Brain pericyte (primary cell): Measurements from ENCODE around the gene SHISA2.

Experiments
- DNase-seq: peaks from one replicate; pipeline ENCODE4 v3.0.0-alpha.2; 2012; ENCODE audit warnings: low read depth, low spot score

SHISA2 gene

DNA sequence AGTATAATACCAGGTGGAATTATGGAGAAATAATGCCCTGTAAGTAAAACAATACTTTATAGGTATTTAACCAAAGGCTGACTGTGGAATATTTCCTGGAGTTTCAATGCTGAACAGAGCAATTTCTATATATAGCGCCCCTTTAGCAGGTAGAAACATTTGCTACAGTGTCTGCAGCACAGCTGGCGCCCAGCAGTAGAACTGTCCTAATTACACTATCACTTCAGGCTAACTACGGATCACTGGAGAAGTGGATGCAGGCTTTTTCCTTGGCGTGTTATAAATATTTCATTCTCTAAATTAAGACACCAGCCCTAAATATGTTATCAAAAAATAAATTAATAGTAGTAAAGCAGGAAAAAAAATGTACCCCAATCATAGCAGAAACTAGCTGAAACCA lies 3.1 kb downstream of the SHISA2 start:
- DNase-seq, result no peak

DNA sequence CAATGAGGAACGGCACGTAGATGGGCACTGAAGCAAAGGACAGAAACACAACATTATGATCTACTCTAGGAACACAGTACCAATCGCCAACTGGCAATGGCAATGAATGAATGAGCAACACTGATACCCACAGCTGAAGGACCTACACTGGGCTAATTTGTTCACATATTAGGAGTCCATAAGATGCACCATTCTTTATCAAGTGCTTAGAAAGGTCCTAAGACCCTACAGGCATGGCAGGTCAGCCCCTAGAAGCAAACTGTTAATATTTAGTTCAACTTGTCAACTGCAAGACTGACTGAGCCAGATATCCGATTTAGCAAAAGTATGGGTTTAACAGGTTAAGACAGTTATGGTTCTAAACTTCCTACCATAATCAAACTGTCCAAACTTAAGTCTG lies 4.8 kb downstream of the SHISA2 start:
- DNase-seq, result no peak

DNA sequence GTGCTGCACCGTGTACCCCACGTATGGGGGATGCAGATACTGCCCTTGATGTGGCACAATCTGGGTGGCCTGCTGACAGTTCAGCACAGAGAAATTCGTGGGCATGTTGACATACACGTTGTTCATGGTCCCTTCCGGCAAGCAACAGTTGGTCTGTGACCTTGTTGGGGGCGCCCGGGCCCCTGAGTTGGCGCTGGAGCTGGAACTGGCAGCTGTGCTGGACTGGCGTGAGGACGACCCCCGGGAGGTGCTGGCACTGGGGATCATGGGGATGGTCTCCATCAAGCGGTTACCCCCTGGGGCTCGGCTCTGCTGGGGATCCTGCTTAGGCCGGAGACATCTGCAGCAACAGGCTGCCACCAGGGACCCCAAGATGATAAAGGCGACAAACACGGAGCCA lies 5.2 kb downstream of the SHISA2 start:
- DNase-seq, result no peak

DNA sequence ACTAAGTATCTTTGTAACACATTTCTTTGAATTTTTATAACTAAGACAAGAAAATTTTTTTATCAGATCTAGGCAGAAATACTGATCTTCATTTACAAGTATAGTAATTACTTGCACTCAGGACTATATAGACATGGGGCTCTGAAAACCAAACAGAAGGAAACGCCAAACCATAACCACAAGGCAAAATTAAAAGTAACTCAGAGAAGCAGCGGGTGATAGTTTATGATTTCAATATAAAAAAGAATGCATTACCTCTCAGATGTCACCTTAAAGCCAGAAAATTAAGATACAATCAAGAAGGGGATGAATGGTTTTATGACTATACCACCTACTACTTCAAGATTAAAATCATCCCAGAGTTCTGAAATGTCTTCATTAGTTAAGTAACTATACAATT lies 6.7 kb downstream of the SHISA2 start:
- no peak for DNase-seq

DNA sequence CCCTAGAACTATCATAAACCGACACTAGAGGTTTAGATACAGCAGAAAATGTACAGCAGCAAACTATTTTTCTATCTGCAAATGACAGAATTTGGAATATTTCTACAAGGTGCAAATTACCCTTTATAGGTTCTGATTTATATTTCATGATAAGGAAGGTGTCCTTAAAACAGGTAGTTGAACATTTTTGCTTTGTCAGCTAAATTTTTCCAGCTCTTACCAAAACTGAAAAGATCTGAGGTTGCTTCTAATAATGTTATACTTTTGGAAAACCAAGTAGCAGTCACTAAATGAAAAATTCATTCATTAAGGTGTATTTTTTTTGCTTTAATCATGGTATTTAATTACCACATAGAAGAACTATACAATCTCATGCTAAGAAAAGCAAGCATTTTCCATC lies 9.0 kb downstream of the SHISA2 start:
- DNase-seq, result no peak

DNA sequence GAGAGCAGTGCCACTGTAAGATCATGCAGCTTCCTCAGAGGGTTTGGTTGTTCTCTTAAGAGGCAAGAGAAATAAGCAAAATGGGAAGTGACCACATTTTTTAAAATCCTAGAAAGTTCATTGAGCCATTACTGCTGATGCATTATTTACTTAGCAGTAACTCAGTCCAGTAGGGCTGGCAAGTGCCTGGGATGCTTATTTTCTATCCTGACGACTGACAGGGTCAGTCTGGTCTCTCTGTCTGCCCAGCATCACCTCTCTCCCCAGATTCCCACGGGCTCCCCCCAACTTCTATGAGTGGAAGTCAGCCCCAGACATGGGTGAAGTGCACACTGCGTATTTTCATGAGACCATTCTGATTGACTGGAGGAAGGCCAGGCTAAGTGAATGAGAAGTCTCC lies 10.4 kb downstream of the SHISA2 start:
- no peak for DNase-seq

DNA sequence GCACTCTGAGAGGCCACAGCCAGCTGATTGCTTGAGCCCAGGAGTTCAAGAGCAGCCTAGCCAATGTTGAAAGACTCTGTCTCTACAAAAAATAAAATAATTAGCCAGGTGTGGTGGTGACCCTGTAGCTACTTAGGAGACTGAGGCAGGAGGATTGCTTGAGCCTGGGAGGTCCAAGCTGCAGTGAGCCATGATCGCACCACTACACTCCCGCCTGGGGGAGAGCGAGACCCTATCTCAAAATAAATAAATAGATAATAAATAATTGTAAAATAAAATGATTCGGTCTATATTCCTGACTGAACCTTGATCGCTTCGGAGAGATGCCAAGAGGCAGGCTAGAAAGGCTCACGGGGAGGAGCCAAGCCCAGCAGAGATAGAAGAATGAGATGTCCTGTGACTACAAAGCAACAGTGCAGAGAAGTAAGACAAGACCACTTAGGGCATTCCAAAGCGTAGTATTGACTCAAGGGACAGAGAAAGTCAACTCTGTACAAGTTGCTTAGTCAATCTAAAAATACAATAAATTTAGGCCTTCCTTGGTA lies 12.8 kb downstream of the SHISA2 start:
- DNase-seq, result no peak

DNA sequence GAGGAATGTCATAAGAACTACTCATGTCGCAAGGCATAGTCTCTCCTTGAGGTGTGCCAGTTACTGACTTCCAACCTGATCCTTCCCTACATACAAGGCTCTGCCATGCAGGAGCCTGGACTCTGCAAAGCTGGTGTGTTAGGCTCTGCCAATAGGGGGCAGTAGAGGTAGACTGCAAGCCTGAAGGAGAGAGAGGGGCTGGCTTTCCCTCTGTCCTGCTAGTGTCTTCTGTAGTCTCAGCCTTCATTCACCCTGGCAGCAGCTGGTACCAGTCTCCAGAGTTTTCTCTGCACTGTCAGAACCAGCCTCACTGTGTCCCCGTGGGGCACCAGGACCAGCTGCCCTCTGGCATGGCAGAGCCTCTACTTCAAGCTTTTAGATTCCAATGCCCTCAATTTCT lies 14.5 kb downstream of the SHISA2 start:
- no peak for DNase-seq

DNA sequence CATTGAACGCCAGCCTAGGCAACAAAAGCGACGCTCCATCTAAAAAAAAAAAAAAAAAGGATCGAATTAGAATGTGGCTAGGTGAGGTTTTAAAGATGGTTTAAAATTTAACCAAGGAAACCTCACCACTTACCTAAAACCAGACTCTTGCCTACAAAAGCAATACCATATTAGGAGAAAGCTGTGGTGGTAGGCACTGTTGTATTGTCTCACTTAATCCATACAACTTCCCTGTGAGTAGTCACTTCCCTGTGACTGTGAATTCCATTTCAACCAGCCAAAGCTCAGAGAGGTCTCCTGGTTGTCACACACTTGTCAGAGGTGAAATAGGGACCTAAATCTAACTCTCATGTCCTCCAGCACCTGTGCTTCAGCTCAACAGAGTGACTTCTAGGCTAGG lies 15.4 kb downstream of the SHISA2 start:
- no peak for DNase-seq

DNA sequence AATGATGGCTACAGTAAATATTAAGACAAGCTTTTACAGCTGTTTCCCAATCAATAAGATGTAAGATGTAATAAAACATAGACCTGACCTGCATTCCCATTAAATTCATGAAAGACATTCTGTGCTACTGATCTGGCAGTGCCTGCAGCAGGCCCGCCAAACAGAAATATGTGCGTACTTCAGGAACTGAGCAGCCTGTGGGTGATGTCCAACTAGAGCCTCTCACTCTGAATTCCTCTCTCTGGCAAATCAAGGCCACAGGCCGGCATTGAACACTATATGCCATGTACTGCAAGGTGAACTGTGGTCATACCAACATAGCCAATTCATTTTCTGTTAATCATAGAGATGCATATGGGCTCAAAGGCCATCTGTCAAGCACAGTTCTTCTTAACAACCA lies 17.8 kb downstream of the SHISA2 start:
- no peak for DNase-seq

DNA sequence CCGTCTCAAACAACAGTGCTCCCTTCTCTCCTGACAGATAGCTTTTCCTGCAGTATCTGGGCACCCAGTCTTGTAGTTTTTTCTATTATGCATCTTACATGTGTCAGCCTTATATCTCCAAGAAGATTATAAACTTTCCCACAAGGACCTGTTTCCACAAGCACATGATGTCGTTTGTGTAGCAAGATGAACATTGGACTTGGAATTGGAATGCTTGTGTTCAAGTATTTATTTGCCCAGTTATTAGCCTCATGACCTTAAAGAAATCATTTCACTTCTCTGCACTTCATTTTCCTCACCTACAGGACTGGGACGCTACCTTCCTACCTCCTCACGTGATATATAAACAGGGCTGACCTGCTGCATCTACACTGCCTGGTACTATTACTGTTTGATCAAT lies 21.5 kb downstream of the SHISA2 start:
- DNase-seq, result no peak

DNA sequence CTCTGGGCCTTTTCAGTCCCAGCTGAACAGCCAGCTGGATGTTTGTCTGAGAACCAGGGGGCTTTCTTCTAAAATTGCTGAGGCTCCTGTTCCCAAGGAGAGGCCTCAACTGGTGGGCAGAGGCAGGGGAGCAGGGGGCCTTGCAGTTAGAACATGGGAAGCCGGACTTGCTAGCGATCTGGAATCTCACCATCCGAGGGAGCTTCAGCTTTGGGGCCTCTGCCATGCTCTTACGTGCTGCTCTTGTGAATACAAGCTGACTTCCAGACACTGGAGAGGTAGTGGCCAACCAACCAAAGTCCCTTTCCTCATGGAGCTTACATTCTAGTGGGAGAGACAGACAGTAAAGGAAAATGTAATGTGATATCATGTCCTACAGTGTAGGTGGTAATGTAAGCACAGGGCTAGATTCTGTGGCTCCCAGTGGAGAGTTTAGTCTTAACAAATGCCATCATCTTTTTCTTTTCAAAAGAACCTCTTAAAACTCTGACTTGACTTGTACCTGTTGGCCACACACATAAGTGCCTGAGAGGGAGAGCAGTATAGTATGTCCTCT lies 22.2 kb downstream of the SHISA2 start:
- no peak for DNase-seq

DNA sequence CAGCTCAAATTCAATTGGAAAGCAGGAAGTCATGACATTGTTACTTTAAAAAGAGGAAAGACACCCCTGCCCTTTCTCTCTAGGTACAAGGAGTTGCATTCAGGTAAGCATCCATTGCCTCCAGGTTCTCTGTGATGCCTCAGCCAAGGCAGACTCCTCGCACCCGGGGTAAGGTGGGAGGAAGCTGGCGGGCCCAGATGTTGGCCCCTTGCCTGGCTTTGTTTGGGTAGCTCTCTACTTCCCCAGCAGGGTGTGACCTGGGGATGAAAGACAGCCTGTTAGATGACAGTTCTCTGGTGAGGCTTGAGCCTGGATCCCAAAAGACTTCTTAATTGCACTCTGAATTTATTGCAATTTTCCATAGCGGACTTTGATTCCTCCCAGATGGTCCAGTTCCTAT lies 25.6 kb downstream of the SHISA2 start:
- DNase-seq, result no peak

DNA sequence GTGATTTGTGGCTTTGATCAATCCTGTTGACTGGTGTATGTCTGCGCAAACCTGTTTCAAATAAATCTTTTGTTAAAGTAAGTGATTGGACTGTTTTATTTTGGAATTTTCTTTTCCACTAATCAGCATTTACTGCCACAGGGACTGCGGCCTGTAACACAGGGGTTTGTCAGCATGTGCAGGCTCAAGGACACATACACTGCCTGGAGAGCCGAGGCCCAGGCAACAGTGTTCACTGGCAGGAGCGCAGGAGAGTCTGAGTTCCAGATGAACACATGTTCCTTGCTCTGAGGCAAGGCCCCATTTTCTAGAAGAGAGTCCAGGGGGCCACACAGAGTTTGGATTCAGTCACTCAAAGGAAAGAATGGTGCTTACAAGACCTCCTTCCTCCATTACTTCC lies 26.0 kb downstream of the SHISA2 start:
- no peak for DNase-seq

DNA sequence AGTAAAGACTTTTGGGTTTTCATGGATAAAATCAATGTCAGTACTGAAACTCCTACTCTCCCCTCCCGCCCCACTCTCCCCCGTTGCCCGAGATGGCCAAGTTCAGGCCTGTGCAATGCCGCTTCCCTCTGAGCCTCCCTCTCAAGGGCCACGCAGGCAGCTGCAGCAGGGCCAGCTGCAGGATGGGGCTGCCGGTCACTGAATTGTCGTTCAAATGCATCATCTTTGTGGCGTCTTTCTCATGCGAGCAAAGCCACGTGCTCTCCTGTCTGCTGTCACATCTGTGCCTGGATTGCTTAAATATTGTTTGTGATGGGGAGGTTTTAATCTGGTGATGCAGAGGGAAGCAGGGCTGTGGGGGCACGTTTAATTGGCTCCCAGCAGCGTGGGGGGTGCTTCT lies 26.6 kb downstream of the SHISA2 start:
- no peak for DNase-seq

DNA sequence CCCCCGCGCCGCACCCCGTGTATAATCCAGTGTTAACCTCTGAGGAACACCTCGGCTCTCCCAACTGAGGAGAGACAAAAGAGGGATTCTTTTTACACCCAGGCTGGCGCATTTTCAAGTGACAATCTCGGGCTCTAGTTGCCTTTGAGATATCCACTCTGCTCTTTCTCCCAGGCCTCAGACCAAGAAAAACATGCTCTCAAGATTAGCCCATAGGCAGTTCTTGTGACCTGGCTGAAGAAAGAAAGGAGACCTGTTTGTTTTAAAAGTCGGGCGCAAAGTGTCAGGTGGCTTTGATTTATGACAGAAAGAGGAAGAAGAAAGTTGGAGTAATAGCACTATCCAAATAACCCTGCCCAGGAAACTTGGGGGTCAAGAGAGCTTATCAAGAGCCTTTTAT lies 27.3 kb downstream of the SHISA2 start:
- DNase-seq, result no peak

DNA sequence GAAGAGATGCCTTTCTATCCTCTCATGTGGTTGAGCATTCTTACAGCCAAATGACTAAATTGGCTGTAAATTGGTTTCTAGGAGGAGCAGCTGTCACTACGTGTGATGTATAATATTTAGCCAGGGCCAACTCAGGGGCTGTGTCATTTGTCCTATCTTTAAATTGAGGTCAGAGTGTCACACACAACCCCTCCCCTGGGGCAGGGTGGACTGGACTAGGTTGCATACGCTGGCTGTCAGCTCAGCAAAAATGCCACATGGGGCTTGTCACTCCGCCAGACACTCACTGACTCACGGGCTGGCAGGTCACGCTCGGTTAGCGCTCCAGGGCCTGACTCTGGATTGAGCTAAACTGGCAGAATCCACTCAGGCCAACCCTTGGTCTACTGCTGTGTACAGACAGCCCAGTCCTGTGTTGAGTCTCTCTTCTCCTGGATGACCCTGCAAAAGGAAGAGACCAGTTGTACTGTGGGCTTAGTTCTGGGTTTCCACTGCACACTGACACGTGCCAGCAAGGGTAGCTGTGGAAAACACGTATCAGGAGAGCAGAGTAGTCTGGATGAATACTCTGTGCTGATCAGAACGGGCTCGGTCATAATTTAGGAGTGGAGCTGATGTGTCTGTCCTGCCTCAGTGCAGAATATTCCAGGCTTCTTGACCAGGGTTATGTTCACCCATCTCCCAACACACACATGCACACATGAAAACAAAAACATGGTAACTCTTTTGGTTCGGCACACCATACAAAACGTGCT lies 29.1 kb downstream of the SHISA2 start:
- DNase-seq, result peak; percentile 21

DNA sequence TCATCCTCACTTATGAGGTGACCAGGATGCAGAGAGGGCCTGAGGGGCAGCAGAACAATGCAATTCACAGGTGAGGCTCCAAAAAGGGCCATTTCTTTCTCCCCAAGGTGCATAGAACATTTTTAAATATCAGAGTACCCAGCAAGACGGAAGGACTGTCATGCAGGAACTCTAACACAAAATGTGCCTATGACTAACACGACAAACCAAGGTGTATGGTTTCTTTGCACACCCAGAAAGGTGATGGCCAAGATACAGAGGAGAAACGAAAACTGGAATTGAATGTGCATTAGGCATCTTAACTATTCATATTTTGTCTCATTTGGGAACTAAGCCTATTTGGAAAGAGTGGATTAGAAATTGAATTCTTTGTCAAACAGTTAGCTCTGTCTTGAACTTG lies 29.9 kb downstream of the SHISA2 start:
- no peak for DNase-seq

DNA sequence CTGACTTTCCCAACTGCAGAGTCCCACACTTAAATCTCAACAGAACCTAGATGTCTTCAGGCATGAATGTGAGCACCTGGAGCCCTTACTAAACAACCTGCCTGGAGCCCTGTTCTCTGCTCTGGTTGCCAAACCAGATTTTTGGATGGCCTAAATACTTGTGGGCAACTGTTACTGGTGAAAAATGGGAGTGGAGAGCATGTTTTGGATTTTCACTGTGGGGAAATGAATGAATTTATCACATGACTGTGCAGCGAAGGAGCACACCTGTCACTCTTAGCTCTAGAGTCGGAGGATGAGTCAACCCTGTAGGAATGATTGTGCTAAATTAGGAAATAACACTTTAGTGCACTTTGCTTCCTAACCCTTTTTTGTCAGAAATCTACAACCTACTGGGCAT lies 30.3 kb downstream of the SHISA2 start:
- no peak for DNase-seq

DNA sequence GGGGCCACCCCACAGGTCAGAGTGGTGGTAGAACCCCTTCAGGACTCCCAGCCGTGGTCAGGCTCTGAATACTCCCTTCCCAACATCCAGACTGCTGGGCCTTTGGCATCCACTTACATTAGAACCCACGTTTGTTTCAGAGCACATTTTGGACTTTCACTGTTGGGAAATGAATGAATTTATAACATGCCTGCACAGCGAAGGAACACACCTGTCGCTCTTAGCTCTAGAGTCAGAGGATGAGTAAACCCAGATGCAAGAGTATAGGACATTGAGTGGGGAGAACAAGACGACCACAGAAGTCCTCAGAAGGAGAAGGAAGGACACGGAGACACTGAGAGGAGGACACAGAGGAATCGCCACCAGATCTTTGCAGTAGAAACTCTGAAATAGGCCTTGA lies 30.9 kb downstream of the SHISA2 start:
- no peak for DNase-seq

DNA sequence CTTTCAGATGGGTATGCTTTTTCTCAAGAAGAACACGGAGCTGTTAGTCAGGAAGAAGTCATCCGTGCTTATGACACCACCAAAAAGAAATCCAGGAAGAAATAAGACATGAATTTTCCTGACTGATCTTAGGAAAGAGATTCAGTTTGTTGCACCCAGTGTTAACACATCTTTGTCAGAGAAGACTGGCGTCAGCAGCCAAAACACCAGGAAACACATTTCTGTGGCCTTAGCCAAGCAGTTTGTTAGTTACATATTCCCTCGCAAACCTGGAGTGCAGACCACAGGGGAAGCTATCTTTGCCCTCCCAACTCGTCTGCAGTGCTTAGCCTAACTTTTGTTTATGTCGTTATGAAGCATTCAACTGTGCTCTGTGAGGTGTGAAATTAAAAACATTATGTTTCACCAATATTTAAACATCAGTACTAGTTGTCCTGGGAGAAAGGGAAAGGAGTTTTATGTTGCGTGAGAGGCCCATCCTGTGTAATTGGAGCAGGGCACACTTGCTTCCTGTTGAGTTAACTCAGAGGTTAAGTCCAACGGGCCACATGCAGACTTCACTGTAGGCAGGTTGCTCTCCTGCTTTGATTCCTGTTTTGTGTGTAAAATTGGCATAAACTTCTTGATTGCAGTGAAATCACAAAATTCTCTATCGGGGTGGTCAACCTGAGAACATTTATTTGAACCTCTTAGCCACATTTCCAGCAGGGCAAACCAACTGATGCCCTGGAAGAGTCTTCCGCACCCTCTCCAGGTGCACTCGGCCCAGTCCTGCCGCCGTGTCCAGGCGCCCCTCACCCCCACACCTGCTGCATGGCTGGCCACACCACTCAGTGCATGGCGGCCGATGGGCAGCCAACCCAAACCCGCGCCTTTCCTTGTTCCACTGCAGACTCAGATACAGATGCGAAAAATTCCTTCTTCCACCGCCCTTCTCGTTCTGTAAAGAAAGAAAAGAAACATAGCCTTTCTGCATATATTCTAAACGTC lies 31.6 kb downstream of the SHISA2 start:
- peak; percentile 68 for DNase-seq

DNA sequence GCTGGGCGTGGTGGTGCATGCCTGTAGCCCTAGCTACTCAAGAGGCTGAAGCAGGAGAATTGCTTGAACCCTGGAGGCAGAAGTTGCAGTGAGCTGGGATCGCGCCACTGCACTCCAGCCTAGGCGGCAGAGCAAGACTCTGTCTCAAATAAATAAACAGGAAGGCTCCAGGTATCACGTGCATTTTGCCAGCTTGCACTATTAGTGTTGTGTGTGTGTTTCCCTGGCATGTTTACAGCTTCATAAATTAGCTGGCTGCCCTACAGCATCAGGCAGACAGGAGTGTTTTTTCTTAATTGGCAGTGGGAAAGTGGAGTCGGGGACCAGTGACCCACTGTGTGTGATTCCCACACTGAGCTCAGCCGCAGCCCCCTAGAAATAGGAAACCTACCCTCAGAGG lies 32.6 kb downstream of the SHISA2 start:
- no peak for DNase-seq
